22Rv1 (cell line): ENCODE data around the gene KANSL1L.

Experiments used
- CTCF ChIP-seq: fragments of 450-650 bp; IDR thresholded peaks from 2 replicates; pipeline ENCODE4 v1.5.1; 2017; ENCODE audit warnings: mild to moderate bottlenecking
- ZFX ChIP-seq: fragments of 450-650 bp; IDR thresholded peaks from 2 replicates; pipeline ENCODE4 v1.6.1; 2017; ENCODE audit warnings: antibody characterized with exemption, borderline replicate concordance

- TF ChIP-seq CTCF, result peak; percentile 87
- TF ChIP-seq ZFX, result no peak
These were observed 28.1 kb upstream of the KANSL1L start for GRCh38 chr2:210199186-210199765.
